GM13977 (cell line): ENCODE measurements around the gene DNTT.

ENCODE experiments used
- DNase-seq: peaks from one replicate; pipeline ENCODE4 v3.0.0; 2012; ENCODE audit warnings: low spot score
- CTCF ChIP-seq: IDR thresholded peaks from 2 replicates; pipeline ENCODE4 v1.5.1; 2012; ENCODE audit warnings: mild to moderate bottlenecking, control low read depth; ENCODE audit not compliant: insufficient read depth; ENCODE audit errors: extremely low read depth, missing control alignments
- in situ Hi-C: fragments of 300-500 bp; cut with MboI; formaldehyde crosslinking; loops from one replicate; pipeline ENCODE4 v1.12.0; 2022; ENCODE audit warnings: low sequenced_read_pairs, low pct_unique_long_range_greater_than_20kb, mixed read lengths, inconsistent platforms; ENCODE audit not compliant: unreplicated experiment

The DNTT gene

GRCh38 chr10:96267234-96267705 is 37.0 kb upstream of the DNTT start:
- in situ Hi-C loops, result no loop called here
- no peak for TF ChIP-seq CTCF

GRCh38 chr10:96268341-96268909 is 35.8 kb upstream of the DNTT start:
- no peak for TF ChIP-seq CTCF
- DNase-seq, result no peak
- in situ Hi-C loops, result no loop called here

More at GRCh38 chr10:96267234-96267705, 37.0 kb upstream of the DNTT start:
- no peak for DNase-seq

GRCh38 chr10:96269438-96270300 is 34.6 kb upstream of the DNTT start:
- in situ Hi-C loops, result no loop called here
- DNase-seq, result no peak
- no peak for TF ChIP-seq CTCF

- in situ Hi-C loops, result no loop called here
- no peak for DNase-seq
- TF ChIP-seq CTCF, result no peak
Measured at GRCh38 chr10:96270571-96270970, 33.7 kb upstream of the DNTT start.

- TF ChIP-seq CTCF, result no peak
- DNase-seq, result peak; percentile 64
- in situ Hi-C loops, result no loop called here
Measured at GRCh38 chr10:96271016-96271815, 33.0 kb upstream of the DNTT start, which contains the start of gene BLNK. TSS of gene BLNK (minus strand) at chr10:96271569. CDS start at chr10:96271398, 171 bp downstream.
